ENCODE measurements around the gene ABCF1.
A peak's percentile ranks its signal among the peaks of the same experiment; 100 is the strongest.

Gene ABCF1

GRCh38 chr6:30601815-30602641, 30.8 kb downstream of the ABCF1 start:
- no peak for DNase-seq (ENCODE audit: low read depth)

GRCh38 chr6:30603961-30604360, 32.7 kb downstream of the ABCF1 start:
- no peak for DNase-seq (ENCODE audit: low read depth)

DNA sequence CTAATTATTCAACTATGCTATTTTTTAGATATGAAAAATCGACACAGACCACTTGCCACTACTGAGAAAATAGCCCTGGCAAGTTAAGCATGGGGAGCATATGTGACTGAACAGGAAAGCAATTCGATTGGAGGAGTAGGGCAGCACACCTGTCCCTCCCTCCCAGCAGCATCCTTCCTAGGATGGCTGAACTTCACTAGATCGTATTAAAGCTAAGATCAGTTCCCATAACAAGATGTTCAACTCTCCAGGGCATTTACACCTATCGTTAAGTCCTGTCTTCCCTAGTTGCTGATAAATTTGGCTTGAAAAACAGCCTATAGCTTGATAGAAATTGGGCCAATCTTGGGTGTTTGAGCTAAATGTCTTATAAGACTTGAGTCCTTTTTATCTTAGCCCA, 38.8 kb downstream of the ABCF1 start:
- DNase-seq (ENCODE audit: low read depth), result no peak

- DNase-seq (ENCODE audit: low read depth), result no peak
These were observed 40.1 kb downstream of the ABCF1 start for GRCh38 chr6:30611150-30611855.

GRCh38 chr6:30611856-30612194, 40.6 kb downstream of the ABCF1 start:
- DNase-seq (ENCODE audit: low read depth), result no peak

GRCh38 chr6:30612213-30612612, 41.0 kb downstream of the ABCF1 start:
- DNase-seq (ENCODE audit: low read depth), result no peak

- no peak for DNase-seq (ENCODE audit: low read depth)
These were observed 41.5 kb downstream of the ABCF1 start for GRCh38 chr6:30612687-30613248.

GRCh38 chr6:30613251-30614043, 42.2 kb downstream of the ABCF1 start:
- DNase-seq (ENCODE audit: low read depth), result no peak

GRCh38 chr6:30614044-30614842, 43.0 kb downstream of the ABCF1 start:
- no peak for DNase-seq (ENCODE audit: low read depth)

GRCh38 chr6:30614843-30615218, 43.6 kb downstream of the ABCF1 start:
- peak; percentile 90 for DNase-seq (ENCODE audit: low read depth)

- no peak for DNase-seq (ENCODE audit: low read depth)
These were observed 44.1 kb downstream of the ABCF1 start for GRCh38 chr6:30615219-30615957.

GRCh38 chr6:30615958-30616810, 44.9 kb downstream of the ABCF1 start:
- no peak for DNase-seq (ENCODE audit: low read depth)

DNA sequence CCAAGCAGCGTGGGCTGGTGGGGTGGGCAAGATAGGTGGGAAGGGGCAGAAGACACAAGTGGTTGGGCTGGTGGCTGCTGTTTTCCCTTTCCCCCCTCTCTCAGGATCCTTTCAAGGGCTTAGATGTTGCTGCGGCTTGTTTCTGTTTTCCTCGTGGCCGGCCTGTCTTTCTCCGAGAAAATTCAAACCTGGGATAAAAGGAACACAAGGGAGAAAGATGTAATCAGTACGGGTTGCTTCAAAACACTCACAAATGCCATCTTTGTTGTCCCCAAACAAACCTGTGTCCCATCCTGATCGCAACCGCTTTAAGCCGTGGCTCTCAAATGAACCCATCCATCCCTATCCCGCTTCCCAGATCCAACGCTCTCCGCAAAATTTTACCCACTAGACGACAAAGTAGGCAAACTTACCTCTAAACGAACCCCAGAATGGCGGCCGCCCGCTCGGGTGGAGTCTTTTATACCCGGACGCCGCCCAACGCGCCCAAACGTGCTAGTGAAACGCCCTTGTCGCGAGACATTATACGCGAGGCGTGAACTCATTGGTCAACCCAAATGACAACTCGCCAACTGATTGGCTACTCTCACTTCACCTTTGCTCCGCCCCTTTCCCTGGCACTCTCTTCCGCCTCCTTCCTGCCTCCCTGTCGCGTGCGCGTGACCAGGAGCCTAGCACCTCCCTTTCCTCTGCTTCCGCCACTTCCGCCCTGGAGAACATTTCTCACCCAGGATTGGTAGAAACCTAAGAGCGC, 45.7 kb downstream of the ABCF1 start, which contains the start of gene PPP1R10:
PPP1R10 (minus strand) TSS at position 433 of the 754 bp plus-strand sequence. CDS start 7,299 bp downstream, outside the sequence.
- peak; percentile 100 for DNase-seq (ENCODE audit: low read depth)

GRCh38 chr6:30617565-30618269, 46.5 kb downstream of the ABCF1 start, which contains the start of gene MRPS18B:
Gene MRPS18B (plus strand): TSS chr6:30617840. CDS start chr6:30617866, 26 bp downstream.
- DNase-seq (ENCODE audit: low read depth), result peak; percentile 97

DNA sequence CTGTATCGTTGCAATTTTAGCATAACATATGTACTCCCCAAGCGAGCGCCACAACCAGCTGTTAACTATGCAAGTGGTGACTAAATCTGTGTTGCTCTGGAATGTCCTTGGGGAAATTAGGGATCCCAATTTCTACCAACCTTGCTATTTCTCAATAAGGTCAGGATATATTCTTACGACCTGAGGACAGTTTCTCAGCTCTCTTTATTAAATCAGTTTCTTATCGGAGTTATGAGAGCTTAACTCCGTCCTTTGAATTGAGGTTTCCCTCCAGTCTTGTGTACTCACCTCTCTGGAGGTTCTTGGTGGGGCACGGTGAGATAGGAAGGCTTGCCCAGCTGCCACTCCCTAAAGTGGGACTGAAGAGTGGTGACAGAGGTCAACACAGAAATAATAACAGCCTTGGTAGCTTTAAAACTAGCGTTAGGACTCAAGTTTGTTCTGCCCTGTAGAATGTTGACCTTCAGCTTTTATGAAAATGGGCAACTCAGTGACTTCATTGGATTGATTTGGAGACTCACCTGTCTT, 47.1 kb downstream of the ABCF1 start:
- DNase-seq (ENCODE audit: low read depth), result no peak

DNA sequence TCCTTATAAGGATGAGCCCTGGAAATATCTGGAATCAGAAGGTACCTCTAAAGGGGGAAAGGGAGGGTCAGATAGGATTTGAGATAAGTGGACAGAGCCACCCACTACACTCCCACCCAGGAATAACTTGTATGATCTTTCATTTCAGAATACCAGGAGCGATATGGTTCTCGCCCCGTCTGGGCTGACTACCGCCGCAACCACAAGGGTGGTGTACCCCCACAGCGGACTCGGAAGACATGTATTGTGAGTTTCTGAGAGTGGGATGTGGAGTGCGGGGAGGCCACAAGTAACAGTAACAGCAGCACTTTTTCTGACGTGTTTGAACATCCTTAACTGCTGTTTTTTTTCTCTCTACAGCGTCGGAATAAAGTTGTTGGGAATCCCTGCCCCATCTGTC, 48.3 kb downstream of the ABCF1 start:
- no peak for DNase-seq (ENCODE audit: low read depth)

GRCh38 chr6:30625511-30625910, 54.3 kb downstream of the ABCF1 start:
- no peak for DNase-seq (ENCODE audit: low read depth)

Data from CMK (cell line).